Upper lobe of left lung (tissue), 6 donors: ENCODE data around the gene GRID1. TPM values are rescaled to one million over a fixed set of nuclear protein-coding genes. Genes with fewer than 3 reads are reported as not detected.

Experiments
- ATAC-seq, 2 donors: fragments of 200-7000 bp; cut with Tn5 transposase; one replicate each; pipeline ENCODE4 v1.9.1; 2022; ENCODE audit warnings: mild to moderate bottlenecking in 2 of 2, moderate library complexity in 2 of 2; ENCODE audit not compliant: low FRiP score in 2 of 2
- DNase-seq, 2 donors: peaks; one replicate each; pipeline ENCODE4 v3.0.0-alpha.2; 2019 to 2020
- H3K27ac ChIP-seq, 4 donors: fragments of 200-600 bp; sonication (generic); one replicate each; pipeline ENCODE4 v1.5.1; 2016 to 2019
- H3K27me3 ChIP-seq, 4 donors: fragments of 200-600 bp; sonication (generic); one replicate each; pipeline ENCODE4 v1.5.1; 2017 to 2019
- H3K36me3 ChIP-seq, 4 donors: fragments of 200-600 bp; sonication (generic); one replicate each; pipeline ENCODE4 v1.5.1; 2016 to 2019
- H3K4me1 ChIP-seq, 4 donors: fragments of 200-600 bp; sonication (generic); one replicate each; pipeline ENCODE4 v1.5.1; 2018 to 2019
- H3K4me3 ChIP-seq, 4 donors: fragments of 200-600 bp; sonication (generic); one replicate each; pipeline ENCODE4 v1.5.1; 2017 to 2019; ENCODE audit warnings: mild to moderate bottlenecking in 2 of 4, moderate library complexity in 1 of 4
- H3K9me3 ChIP-seq, 4 donors: fragments of 200-600 bp; sonication (generic); one replicate each; pipeline ENCODE4 v1.5.1; 2018 to 2019
- EP300 ChIP-seq, 4 donors: sonication (generic); formaldehyde crosslinking; IDR thresholded peaks; one replicate each; pipeline ENCODE4 v1.5.1; 2017; ENCODE audit warnings: antibody characterized with exemption in 4 of 4, control low read depth in 2 of 4
- POLR2A ChIP-seq, 4 donors: fragments of 450-650 bp; IDR thresholded peaks; one replicate each; pipeline ENCODE4 v1.5.1; 2016 to 2017; ENCODE audit warnings: antibody characterized with exemption in 4 of 4, mild to moderate bottlenecking in 2 of 4
- POLR2AphosphoS5 ChIP-seq, 2 donors: sonication (generic); formaldehyde crosslinking; IDR thresholded peaks; one replicate each; pipeline ENCODE4 v1.5.1; 2017; ENCODE audit warnings: antibody characterized with exemption in 2 of 2
- WGBS, 2 donors: methylation state at CpG; one replicate each; pipeline ENCODE4 v1.1.5; 2017 to 2018; 5-methylcytosine and 5-hydroxymethylcytosine counted together
- total RNA-seq, 6 donors: library from RNA; depleted of rRNA in 4 of 6; stranded (reverse); fragments of >200 nt in 4 of 6; gene quantifications; one replicate each; pipeline versions ENCODE4 v1.1.0 to v1.2.1, GENCODE V29; 2016 to 2021
- TF ChIP-seq, protein P1 (sequence below), 6 experiments: fragments of 450-650 bp in 4 of 6; fragments of 200-600 bp in 2 of 6; sonication (generic) in 2 of 6; IDR thresholded peaks; one replicate each; pipeline ENCODE4 v1.5.1; 2016 to 2019; ENCODE audit warnings: antibody characterized with exemption in 6 of 6
- donor health status: DM: no; HTN: no; CAD: no; lungs with moderate emphysema.
- donor health status: DM: no; HTN: yes; CAD: no; lungs with severe emphysema.

The GRID1 gene
- total RNA-seq, 6 donors from 2014 or later = 1.5 to 5.2 (median 3.2) TPM

GRCh38 chr10:86222687-86223086 is 143.9 kb downstream of the GRID1 start:
- Histone ChIP-seq H3K4me3 (no peak overlapping the region), H3K27me3 (no peaks in the 10 kb centered on the region), H3K36me3 (no peaks in the 10 kb centered on the region), H3K9me3 (no peaks in the 10 kb centered on the region), H3K4me1 (no peaks in the 10 kb centered on the region), H3K27ac (no peak overlapping the region)
- 70% methylated on average over 1 of the region's 3 CpGs; no CpG with 5 or more reads in 1 of the 2 donors for WGBS, 2 donors
- TF ChIP-seq, protein P1, sequence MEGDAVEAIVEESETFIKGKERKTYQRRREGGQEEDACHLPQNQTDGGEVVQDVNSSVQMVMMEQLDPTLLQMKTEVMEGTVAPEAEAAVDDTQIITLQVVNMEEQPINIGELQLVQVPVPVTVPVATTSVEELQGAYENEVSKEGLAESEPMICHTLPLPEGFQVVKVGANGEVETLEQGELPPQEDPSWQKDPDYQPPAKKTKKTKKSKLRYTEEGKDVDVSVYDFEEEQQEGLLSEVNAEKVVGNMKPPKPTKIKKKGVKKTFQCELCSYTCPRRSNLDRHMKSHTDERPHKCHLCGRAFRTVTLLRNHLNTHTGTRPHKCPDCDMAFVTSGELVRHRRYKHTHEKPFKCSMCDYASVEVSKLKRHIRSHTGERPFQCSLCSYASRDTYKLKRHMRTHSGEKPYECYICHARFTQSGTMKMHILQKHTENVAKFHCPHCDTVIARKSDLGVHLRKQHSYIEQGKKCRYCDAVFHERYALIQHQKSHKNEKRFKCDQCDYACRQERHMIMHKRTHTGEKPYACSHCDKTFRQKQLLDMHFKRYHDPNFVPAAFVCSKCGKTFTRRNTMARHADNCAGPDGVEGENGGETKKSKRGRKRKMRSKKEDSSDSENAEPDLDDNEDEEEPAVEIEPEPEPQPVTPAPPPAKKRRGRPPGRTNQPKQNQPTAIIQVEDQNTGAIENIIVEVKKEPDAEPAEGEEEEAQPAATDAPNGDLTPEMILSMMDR (IDR thresholded peaks at IDR 0.05) = no peak
- TF ChIP-seq POLR2A (IDR thresholded peaks at IDR 0.05) = no peak
- TF ChIP-seq EP300 (IDR thresholded peaks at IDR 0.05) = no peak
- TF ChIP-seq POLR2AphosphoS5 (IDR thresholded peaks at IDR 0.05) = no peak
- ATAC-seq (no peak), DNase-seq (peak in 1 of 2 donors; percentile 22)

GRCh38 chr10:86222336-86222650 is 144.3 kb downstream of the GRID1 start:
- DNase-seq (peak in 1 of 2 donors; percentile 35), ATAC-seq (no peak)
- Histone ChIP-seq H3K36me3 (no peaks in the 10 kb centered on the region), H3K4me3 (no peak overlapping the region), H3K4me1 (no peaks in the 10 kb centered on the region), H3K9me3 (no peaks in the 10 kb centered on the region), H3K27ac (no peak overlapping the region), H3K27me3 (no peaks in the 10 kb centered on the region)
- TF ChIP-seq POLR2A (IDR thresholded peaks at IDR 0.05) (no peak), EP300 (IDR thresholded peaks at IDR 0.05) (no peak), POLR2AphosphoS5 (IDR thresholded peaks at IDR 0.05) (no peak)
- WGBS, 2 donors = 80 to 83% methylated on average over 1 to 3 of the region's 4 CpGs

DNA sequence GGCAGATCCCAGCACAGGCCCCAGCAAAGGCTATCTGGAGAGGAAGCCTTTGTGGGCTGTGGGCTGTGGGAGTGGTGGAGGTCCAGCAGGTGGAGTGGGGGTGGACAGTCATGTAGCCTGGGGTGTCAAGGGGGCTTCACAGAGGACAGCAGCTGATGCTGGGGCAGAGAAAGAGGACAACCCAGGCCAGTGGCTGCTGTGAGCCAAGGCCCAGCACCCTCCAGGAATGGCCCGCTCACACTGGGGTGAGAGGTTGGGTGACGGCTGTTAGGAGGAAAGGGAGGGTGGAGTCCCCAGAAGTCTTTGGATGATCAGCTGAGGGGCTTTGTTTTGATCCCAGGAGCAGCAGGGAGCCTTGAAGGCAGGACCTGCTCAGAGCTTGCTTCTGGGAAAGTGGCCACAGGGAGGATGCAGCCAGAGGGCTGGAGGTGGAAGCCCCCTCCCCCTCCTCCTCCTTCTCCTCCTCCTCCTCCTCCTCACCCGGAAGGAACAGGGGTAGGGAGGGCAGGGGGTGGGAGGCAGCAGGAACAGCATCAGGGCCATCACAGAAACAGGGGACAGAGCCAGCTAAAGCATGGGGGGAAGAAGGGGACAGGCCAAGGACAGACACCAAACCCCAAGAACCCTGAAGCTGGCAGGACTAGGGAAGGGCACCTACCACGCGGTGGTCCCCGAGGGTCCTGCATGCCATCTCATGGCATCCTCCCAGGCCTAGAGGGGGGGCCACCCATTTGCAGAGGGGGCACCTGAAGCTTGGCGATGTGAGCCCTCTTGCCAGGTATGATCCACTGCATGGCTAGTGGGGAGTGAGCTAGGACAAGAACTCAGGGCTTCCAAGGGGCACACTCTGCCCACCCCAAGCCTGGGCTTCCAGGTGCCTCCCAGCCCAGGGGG is 144.9 kb downstream of the GRID1 start:
- H3K4me3 ChIP-seq = no peak overlapping the region
- ATAC-seq (no peak), DNase-seq (no peak)
- no peaks in the 10 kb centered on the region for H3K9me3 ChIP-seq
- H3K36me3 ChIP-seq = no peaks in the 10 kb centered on the region
- H3K4me1 ChIP-seq = no peaks in the 10 kb centered on the region
- no peaks in the 10 kb centered on the region for H3K27me3 ChIP-seq
- no peak overlapping the region for H3K27ac ChIP-seq
- WGBS, 2 donors = 72% methylated on average over 5 to 6 of the region's 7 CpGs
- TF ChIP-seq EP300 (IDR thresholded peaks at IDR 0.05) (no peak), POLR2A (IDR thresholded peaks at IDR 0.05) (no peak), POLR2AphosphoS5 (IDR thresholded peaks at IDR 0.05) (no peak)
- TF ChIP-seq, protein P1 (IDR thresholded peaks at IDR 0.05) = no peak

DNA sequence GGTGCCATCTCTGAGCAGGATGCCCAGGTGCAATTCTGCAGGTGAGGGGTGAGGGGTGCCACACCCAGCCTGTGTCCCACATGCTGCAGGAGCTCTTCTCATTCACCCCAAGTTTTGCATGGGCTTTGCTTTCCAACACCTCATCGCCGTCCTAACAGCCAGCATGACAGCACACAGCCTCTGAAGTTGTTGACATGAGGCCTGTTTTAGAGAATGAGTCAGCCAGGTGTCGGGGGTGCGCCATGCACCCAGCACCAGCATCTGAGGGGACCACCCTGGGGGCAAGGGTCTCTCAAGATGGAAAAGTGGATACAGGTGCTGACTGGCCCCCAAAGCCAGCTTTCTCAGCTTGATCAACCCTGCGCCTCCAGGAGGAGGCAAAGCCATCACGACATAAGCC is 146.0 kb downstream of the GRID1 start:
- Histone ChIP-seq H3K9me3 (no peaks in the 10 kb centered on the region), H3K4me3 (no peak overlapping the region), H3K4me1 (no peaks in the 10 kb centered on the region), H3K36me3 (no peaks in the 10 kb centered on the region), H3K27me3 (no peaks in the 10 kb centered on the region), H3K27ac (no peak overlapping the region)
- WGBS, 2 donors = 83 to 92% methylated on average over 4 to 6 of the region's 6 CpGs
- TF ChIP-seq EP300 (IDR thresholded peaks at IDR 0.05) = no peak
- DNase-seq (no peak), ATAC-seq (no peak)

DNA sequence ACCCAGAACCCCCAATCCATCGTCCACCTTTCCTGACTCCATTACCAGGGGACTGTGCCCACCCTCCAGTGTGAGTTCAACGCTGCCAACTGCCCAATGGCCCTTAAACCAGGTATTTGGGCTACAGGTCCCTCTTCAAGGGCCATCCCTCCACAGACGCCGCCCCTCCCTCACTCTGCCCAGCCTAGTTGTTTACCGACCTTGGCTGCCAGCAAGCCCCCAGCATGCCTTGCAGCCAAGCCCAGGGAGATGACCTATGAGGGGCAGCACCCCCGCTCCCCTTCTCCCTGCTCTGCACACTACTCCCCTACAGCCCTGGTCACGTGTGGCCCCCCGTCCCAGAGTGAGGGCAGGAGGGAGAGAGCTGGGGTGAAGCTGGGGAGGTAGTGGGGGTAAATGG is 147.3 kb downstream of the GRID1 start:
- TF ChIP-seq EP300 (IDR thresholded peaks at IDR 0.05) (no peak), POLR2A (IDR thresholded peaks at IDR 0.05) (no peak), POLR2AphosphoS5 (IDR thresholded peaks at IDR 0.05) (no peak)
- TF ChIP-seq, protein P1 (IDR thresholded peaks at IDR 0.05) = no peak
- Histone ChIP-seq H3K27me3 (no peaks in the 10 kb centered on the region), H3K27ac (no peak overlapping the region), H3K4me1 (no peaks in the 10 kb centered on the region), H3K9me3 (no peaks in the 10 kb centered on the region), H3K4me3 (no peak overlapping the region), H3K36me3 (no peaks in the 10 kb centered on the region)
- 72 to 81% methylated on average over 8 of the region's 8 CpGs for WGBS, 2 donors
- DNase-seq (no peak), ATAC-seq (no peak)

GRCh38 chr10:86218842-86219241 is 147.8 kb downstream of the GRID1 start:
- 89% methylated on average over 4 of the region's 5 CpGs; no CpG with 5 or more reads in 1 of the 2 donors for whole genome bisulfite sequencing, 2 donors
- no peaks in the 10 kb centered on the region for H3K9me3 ChIP-seq
- no peak overlapping the region for H3K27ac ChIP-seq
- no peaks in the 10 kb centered on the region for H3K4me1 ChIP-seq
- H3K4me3 ChIP-seq = no peak overlapping the region
- no peaks in the 10 kb centered on the region for H3K36me3 ChIP-seq
- TF ChIP-seq POLR2A (IDR thresholded peaks at IDR 0.05) (no peak), EP300 (IDR thresholded peaks at IDR 0.05) (no peak), POLR2AphosphoS5 (IDR thresholded peaks at IDR 0.05) (no peak)
- TF ChIP-seq, protein P1 (IDR thresholded peaks at IDR 0.05) = no peak
- ATAC-seq = no peak
- DNase-seq = no peak
- no peaks in the 10 kb centered on the region for H3K27me3 ChIP-seq
